Measurements from ENCODE around the gene CYTH4.

Gene CYTH4

GRCh38 chr22:37291559-37292298 lies 9.4 kb downstream of the CYTH4 start:
- no peak for DNase-seq (ENCODE audit: low read depth)

GRCh38 chr22:37292641-37293040 lies 10.3 kb downstream of the CYTH4 start:
- no peak for DNase-seq (ENCODE audit: low read depth)

GRCh38 chr22:37293172-37293571 lies 10.9 kb downstream of the CYTH4 start:
- DNase-seq (ENCODE audit: low read depth): no peak

- no peak for DNase-seq (ENCODE audit: low read depth)
Observed at GRCh38 chr22:37294747-37295146, 12.4 kb downstream of the CYTH4 start.

GRCh38 chr22:37295213-37295886 lies 13.0 kb downstream of the CYTH4 start:
- DNase-seq (ENCODE audit: low read depth): no peak

- DNase-seq (ENCODE audit: low read depth): no peak
Observed at GRCh38 chr22:37295946-37296345, 13.6 kb downstream of the CYTH4 start.

- DNase-seq (ENCODE audit: low read depth): no peak
Observed at GRCh38 chr22:37298748-37299495, 16.6 kb downstream of the CYTH4 start.

- DNase-seq (ENCODE audit: low read depth): no peak
Observed at GRCh38 chr22:37299969-37300509, 17.7 kb downstream of the CYTH4 start.

- DNase-seq (ENCODE audit: low read depth): no peak
Observed at GRCh38 chr22:37300551-37301017, 18.3 kb downstream of the CYTH4 start.

GRCh38 chr22:37301144-37301830 lies 19.0 kb downstream of the CYTH4 start:
- no peak for DNase-seq (ENCODE audit: low read depth)

GRCh38 chr22:37302674-37303555 lies 20.6 kb downstream of the CYTH4 start:
- no peak for DNase-seq (ENCODE audit: low read depth)

GRCh38 chr22:37303821-37304274 lies 21.5 kb downstream of the CYTH4 start:
- DNase-seq (ENCODE audit: low read depth): no peak

GRCh38 chr22:37304595-37305343 lies 22.5 kb downstream of the CYTH4 start:
- no peak for DNase-seq (ENCODE audit: low read depth)

GRCh38 chr22:37305887-37306286 lies 23.6 kb downstream of the CYTH4 start:
- DNase-seq (ENCODE audit: low read depth): no peak

- DNase-seq (ENCODE audit: low read depth): no peak
Observed at GRCh38 chr22:37306494-37306829, 24.2 kb downstream of the CYTH4 start.

- no peak for DNase-seq (ENCODE audit: low read depth)
Observed at GRCh38 chr22:37308385-37309200, 26.3 kb downstream of the CYTH4 start.

- peak; percentile 33 for DNase-seq (ENCODE audit: low read depth)
Observed at GRCh38 chr22:37309211-37310074, 27.1 kb downstream of the CYTH4 start.

GRCh38 chr22:37310075-37310606 lies 27.8 kb downstream of the CYTH4 start:
- DNase-seq (ENCODE audit: low read depth): no peak
